Keratinocyte (primary cell): Measurements from ENCODE around the gene FBXO3.

ENCODE experiments used
- EZH2 ChIP-seq: IDR thresholded peaks from one replicate; pipeline ENCODE4 v1.6.1; 2012; ENCODE audit warnings: inconsistent platforms, mild to moderate bottlenecking, low read length, moderate library complexity
- TF ChIP-seq, protein P1 (sequence below), 3 experiments: IDR thresholded peaks in 1 of 3; conservative IDR thresholded peaks in 1 of 3; optimal IDR thresholded peaks in 1 of 3; 2 replicates in 2 of 3; 3 replicates in 1 of 3; pipeline versions ENCODE3 to v1.5.1; 2011; ENCODE audit warnings: low read length in 3 of 3, mild to moderate bottlenecking in 3 of 3, moderate library complexity in 2 of 3, control low read depth in 1 of 3, inconsistent platforms in 1 of 3; ENCODE audit not compliant: insufficient read depth in 2 of 3; ENCODE audit errors: extremely low read depth in 1 of 3

DNA sequence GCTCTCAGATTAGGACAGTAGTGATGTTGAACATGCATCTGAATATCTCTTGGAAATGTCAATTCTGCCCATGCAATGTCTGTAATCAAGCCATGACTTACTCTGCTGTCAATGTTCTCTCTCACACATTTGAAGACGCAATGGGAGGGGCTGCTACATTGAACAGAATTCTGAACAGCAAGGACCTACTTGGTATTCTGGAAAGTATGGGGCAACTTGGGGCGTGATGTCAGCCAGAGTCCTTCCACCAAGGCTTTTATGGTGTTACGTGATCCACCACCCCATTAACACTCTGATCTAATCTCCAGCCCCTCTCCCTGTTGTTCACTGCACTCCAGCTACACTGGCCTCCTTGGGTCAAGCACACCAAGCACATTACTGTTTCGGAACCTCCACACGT is 31.0 kb downstream of the FBXO3 start:
- TF ChIP-seq, protein P1, sequence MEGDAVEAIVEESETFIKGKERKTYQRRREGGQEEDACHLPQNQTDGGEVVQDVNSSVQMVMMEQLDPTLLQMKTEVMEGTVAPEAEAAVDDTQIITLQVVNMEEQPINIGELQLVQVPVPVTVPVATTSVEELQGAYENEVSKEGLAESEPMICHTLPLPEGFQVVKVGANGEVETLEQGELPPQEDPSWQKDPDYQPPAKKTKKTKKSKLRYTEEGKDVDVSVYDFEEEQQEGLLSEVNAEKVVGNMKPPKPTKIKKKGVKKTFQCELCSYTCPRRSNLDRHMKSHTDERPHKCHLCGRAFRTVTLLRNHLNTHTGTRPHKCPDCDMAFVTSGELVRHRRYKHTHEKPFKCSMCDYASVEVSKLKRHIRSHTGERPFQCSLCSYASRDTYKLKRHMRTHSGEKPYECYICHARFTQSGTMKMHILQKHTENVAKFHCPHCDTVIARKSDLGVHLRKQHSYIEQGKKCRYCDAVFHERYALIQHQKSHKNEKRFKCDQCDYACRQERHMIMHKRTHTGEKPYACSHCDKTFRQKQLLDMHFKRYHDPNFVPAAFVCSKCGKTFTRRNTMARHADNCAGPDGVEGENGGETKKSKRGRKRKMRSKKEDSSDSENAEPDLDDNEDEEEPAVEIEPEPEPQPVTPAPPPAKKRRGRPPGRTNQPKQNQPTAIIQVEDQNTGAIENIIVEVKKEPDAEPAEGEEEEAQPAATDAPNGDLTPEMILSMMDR (optimal IDR thresholded peaks at IDR 0.05 in 1 of 3, IDR thresholded peaks at IDR 0.05 in 1 of 3, conservative IDR thresholded peaks at IDR 0.05 in 1 of 3; ENCODE audit: extremely low read depth in 1 of 3, insufficient read depth in 2 of 3, low read length in 3 of 3) = no peak
- no peak for TF ChIP-seq EZH2
